ENCODE measurements around the gene TSSC4.

The TSSC4 gene

GRCh38 chr11:2366276-2366675 is 34.3 kb upstream of the TSSC4 start:
- ATAC-seq (no peak), DNase-seq (no peak)
- Mint-ChIP-seq H3K27me3 (peaks cover 8% of the 10 kb centered on the region), H3K4me3 (no peak overlapping the region), H3K27ac (peak overlapping the region in 1 of 2 donors; percentile 64), H3K4me1 (no peaks in the 10 kb centered on the region), H3K9me3 (no peaks in the 10 kb centered on the region)

GRCh38 chr11:2366733-2367132 is 33.8 kb upstream of the TSSC4 start:
- ATAC-seq (no peak), DNase-seq (no peak)
- Mint-ChIP-seq H3K9me3 (no peaks in the 10 kb centered on the region), H3K27me3 (peaks cover 8% of the 10 kb centered on the region), H3K4me1 (no peaks in the 10 kb centered on the region), H3K4me3 (no peak overlapping the region), H3K27ac (no peak overlapping the region)

GRCh38 chr11:2367266-2368160 is 33.0 kb upstream of the TSSC4 start:
- peaks cover 8% of the 10 kb centered on the region for H3K27me3 Mint-ChIP-seq
- DNase-seq (no peak), ATAC-seq (peak; percentile 44)
- H3K9me3 Mint-ChIP-seq, result no peaks in the 10 kb centered on the region
- H3K4me1 Mint-ChIP-seq, result no peaks in the 10 kb centered on the region
- no peak overlapping the region for H3K4me3 Mint-ChIP-seq
- H3K27ac Mint-ChIP-seq, result peak overlapping the region; percentile 9 to 87

- Mint-ChIP-seq H3K4me1 (no peaks in the 10 kb centered on the region), H3K27me3 (peaks cover 8% of the 10 kb centered on the region), H3K4me3 (no peak overlapping the region), H3K9me3 (no peaks in the 10 kb centered on the region), H3K27ac (no peak overlapping the region)
- ATAC-seq (no peak), DNase-seq (no peak)
Observed at GRCh38 chr11:2368178-2368850, 32.2 kb upstream of the TSSC4 start.

- H3K27ac Mint-ChIP-seq, result no peak overlapping the region
- no peak for ATAC-seq
- no peaks in the 10 kb centered on the region for H3K9me3 Mint-ChIP-seq
- no peak for DNase-seq
- no peaks in the 10 kb centered on the region for H3K4me1 Mint-ChIP-seq
- H3K27me3 Mint-ChIP-seq, result peaks cover 8% of the 10 kb centered on the region
- no peak overlapping the region for H3K4me3 Mint-ChIP-seq
Observed at GRCh38 chr11:2368851-2369180, 31.7 kb upstream of the TSSC4 start.

DNA sequence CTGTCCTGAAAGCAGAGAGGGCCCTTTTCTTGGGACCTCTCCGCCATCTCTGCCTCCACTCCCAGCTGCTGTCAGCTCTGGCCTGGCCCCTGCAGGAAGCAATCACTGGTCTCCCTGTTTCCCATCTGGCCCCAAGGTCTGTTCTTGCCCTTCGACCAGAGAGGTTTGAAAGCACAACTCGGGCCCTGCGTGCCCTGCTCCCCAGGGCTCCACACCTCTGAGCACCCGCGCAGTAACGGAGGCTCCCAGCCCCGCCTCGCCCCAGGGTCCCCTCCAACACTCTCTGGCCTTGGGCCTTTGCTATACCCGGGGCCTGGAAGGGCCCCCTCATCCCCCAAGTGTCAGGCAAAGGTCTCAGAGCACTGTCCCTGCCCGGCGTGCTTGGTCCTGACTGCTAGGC is 31.2 kb upstream of the TSSC4 start:
- no peaks in the 10 kb centered on the region for H3K4me1 Mint-ChIP-seq
- H3K4me3 Mint-ChIP-seq, result no peak overlapping the region
- DNase-seq, result no peak
- H3K9me3 Mint-ChIP-seq, result no peaks in the 10 kb centered on the region
- ATAC-seq, result peak; percentile 16
- peaks cover 8% of the 10 kb centered on the region for H3K27me3 Mint-ChIP-seq
- H3K27ac Mint-ChIP-seq, result peak overlapping the region in 1 of 2 donors; percentile 74

DNA sequence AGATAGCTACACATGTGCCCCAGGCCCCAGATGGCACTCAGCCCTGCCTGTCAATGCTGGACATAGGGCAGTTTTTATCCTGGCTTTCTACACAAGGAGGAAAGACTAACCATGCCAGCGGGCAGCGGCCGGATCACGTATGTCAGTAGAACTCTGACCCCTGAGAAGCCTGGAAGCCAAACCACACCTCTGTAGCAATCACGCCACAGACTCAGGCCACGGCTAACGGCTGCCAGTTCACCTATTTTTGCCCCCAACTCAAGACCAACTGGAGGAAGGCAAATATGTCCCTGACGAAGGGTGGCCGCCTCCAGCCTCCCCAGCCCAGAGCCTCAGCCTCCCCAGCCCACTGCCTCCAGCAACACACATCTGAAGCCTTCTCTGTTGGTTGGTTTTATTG is 30.7 kb upstream of the TSSC4 start:
- Mint-ChIP-seq H3K9me3 (no peaks in the 10 kb centered on the region), H3K4me1 (no peaks in the 10 kb centered on the region), H3K27ac (peak overlapping the region; percentile 27 to 74), H3K27me3 (peaks cover 8% of the 10 kb centered on the region), H3K4me3 (no peak overlapping the region)
- DNase-seq (no peak), ATAC-seq (no peak)

GRCh38 chr11:2374456-2375201 is 25.9 kb upstream of the TSSC4 start:
- H3K4me1 Mint-ChIP-seq, result peaks cover 15% of the 10 kb centered on the region
- no peak overlapping the region for H3K4me3 Mint-ChIP-seq
- ATAC-seq (no peak), DNase-seq (no peak)
- no peaks in the 10 kb centered on the region for H3K27me3 Mint-ChIP-seq
- no peaks in the 10 kb centered on the region for H3K9me3 Mint-ChIP-seq
- peak overlapping the region in 1 of 2 donors; percentile 9 for H3K27ac Mint-ChIP-seq

DNA sequence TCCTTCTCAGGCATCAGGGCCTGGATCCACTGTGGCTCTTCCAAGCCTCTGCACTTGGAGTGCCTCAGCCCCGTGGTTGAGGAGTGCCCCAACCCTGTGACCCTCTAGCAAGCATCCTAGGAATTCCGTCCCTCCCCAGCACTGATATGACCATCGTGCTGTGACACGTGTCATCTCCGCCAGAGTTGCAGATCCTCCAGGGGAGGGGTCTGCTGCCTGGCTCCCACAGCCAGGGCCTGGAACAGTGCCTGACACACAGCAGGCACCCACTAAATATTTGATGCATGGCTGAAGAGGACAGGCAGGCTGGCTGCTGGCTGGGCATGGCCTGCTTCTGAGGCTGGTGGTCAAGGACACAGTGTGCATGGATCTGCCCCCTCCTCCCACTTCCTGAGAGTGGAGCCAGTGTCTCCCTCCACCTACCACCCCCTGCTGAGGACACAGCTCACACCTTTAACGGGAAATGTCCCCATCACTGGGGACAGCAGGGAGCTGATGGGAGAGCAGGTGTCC is 25.2 kb upstream of the TSSC4 start:
- Mint-ChIP-seq H3K4me1 (peaks cover 23% of the 10 kb centered on the region), H3K27ac (peak overlapping the region in 1 of 2 donors; percentile 92), H3K4me3 (no peak overlapping the region), H3K27me3 (no peaks in the 10 kb centered on the region), H3K9me3 (no peaks in the 10 kb centered on the region)
- DNase-seq, result no peak
- ATAC-seq, result no peak

GRCh38 chr11:2375964-2376551 is 24.5 kb upstream of the TSSC4 start:
- Mint-ChIP-seq H3K4me3 (peak overlapping the region; percentile 40 to 51), H3K27me3 (no peaks in the 10 kb centered on the region)

DNA sequence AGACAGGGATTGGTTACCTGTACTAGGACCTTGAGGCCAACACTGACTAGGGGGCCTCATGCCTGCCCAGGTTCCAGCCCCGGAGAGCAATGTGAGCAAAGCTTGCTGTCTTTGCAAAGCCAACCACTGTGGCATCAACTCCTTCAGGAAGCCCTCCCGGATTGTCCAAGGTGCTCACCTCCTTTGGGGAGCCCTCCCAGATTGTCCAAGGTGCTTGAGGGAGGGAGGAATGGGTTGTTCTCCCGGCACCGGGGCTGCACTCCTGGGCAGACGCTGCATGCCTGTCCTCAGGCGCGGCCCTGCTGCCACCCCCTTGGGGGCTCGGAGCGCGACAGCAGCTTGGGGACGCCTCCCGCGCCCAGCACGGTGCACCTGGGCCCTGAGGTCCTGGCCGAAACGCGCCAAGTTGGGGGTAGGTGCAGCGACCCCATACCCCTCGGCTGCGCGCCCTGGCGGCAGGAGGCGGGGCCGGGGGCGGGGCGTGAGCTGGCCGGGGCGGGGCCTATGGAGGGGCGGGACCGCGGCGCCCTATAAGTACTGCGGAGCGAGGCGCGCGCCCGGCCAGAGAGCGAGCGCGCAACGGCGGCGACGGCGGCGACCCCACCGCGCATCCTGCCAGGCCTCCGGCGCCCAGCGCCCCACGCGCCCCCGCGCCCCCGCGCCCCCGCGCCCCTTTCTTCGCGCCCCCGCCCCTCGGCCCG is 23.6 kb upstream of the TSSC4 start, which contains the start of gene CD81:
CD81 (plus strand) TSS at position 560 of the 701 bp plus-strand sequence. CDS start 240 bp downstream, outside the sequence.
- Mint-ChIP-seq H3K4me1 (peaks cover 38% of the 10 kb centered on the region), H3K27me3 (no peaks in the 10 kb centered on the region), H3K9me3 (no peaks in the 10 kb centered on the region), H3K27ac (peak within 1 kb of the TSS; percentile 81 to 97), H3K4me3 (peak within 1 kb of the TSS; percentile 85 to 90)
- ATAC-seq, result peak; percentile 79
- peak; percentile 63 to 67 for DNase-seq

More at GRCh38 chr11:2375964-2376551, 24.5 kb upstream of the TSSC4 start:
- Mint-ChIP-seq H3K27ac (no peak overlapping the region), H3K9me3 (no peaks in the 10 kb centered on the region), H3K4me1 (peaks cover 30% of the 10 kb centered on the region)
- no peak for DNase-seq
- ATAC-seq, result no peak

- peaks cover 47% of the 10 kb centered on the region for H3K4me1 Mint-ChIP-seq
- H3K4me3 Mint-ChIP-seq, result peak overlapping the region; percentile 85 to 90
- no peaks in the 10 kb centered on the region for H3K9me3 Mint-ChIP-seq
- H3K27me3 Mint-ChIP-seq, result no peaks in the 10 kb centered on the region
- H3K27ac Mint-ChIP-seq, result peak overlapping the region; percentile 81 to 97
- ATAC-seq (peak; percentile 50), DNase-seq (peak in 1 of 2 donors; percentile 42)
Observed at GRCh38 chr11:2377511-2378443, 22.8 kb upstream of the TSSC4 start.

DNA sequence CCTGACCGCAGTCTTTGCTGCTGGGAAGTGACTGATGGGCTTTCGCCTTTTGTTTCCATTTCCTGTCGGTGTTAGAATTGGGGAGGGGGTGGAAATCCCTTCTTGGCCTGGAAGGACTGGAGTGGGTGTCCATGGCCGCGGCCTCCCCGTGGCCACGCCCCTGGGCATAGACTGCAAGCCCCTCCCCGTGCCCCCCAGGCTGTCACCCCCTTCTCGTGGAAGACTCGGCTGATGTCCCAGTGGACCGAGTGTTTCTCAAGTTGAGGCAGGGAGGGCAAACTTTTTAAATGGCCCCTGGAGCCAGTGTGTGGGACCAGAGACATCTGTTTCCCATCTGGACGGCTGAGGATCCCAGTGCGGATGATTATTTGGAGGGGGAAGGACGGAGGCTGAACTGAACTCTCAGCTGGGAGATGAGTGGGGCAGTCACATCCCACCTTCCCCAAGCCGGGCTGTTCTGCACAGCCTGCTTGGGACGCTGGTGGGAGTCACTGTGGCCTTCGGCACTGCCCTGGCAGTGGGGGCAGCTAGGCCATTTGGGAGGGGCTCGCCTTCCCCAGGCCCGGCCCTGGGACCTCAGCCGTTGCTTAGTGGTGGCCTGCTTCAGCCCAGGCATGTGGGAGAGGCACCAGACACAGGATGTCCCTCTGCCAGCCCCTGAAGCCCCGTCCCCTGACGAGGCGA is 21.9 kb upstream of the TSSC4 start:
- Mint-ChIP-seq H3K9me3 (no peaks in the 10 kb centered on the region), H3K27ac (peak overlapping the region; percentile 81 to 97), H3K4me1 (peaks cover 56% of the 10 kb centered on the region), H3K27me3 (no peaks in the 10 kb centered on the region), H3K4me3 (peak overlapping the region; percentile 85 to 90)
- no peak for ATAC-seq
- no peak for DNase-seq

All from stimulated activated naive CD8-positive, alpha-beta T cell treated with anti-CD3 and anti-CD28 coated beads, Interleukin-15, amount 100 ng/mL, for 72 hours (primary cell).